KOPT-K1 (cell line): Measurements from ENCODE around the gene TSC1.

Source experiments
- H3K27ac ChIP-seq: fragments of 200-600 bp; sonication (generic); 2 replicates; pipeline ENCODE4 v1.5.1; 2016; ENCODE audit warnings: antibody characterized with exemption, mild to moderate bottlenecking, low read depth, low read length; ENCODE audit not compliant: poor library complexity, severe bottlenecking
- H3K36me3 ChIP-seq: fragments of 200-600 bp; sonication (generic); 2 replicates; pipeline ENCODE4 v1.5.1; 2017; ENCODE audit warnings: antibody characterized with exemption, mild to moderate bottlenecking, low read length, moderate library complexity; ENCODE audit not compliant: insufficient read depth
- H3K9me3 ChIP-seq: fragments of 200-600 bp; sonication (generic); 2 replicates; pipeline ENCODE4 v1.5.1; 2017; ENCODE audit warnings: antibody characterized with exemption, low read length, mild to moderate bottlenecking; ENCODE audit not compliant: insufficient read depth, poor library complexity, severe bottlenecking

TSC1 gene

DNA sequence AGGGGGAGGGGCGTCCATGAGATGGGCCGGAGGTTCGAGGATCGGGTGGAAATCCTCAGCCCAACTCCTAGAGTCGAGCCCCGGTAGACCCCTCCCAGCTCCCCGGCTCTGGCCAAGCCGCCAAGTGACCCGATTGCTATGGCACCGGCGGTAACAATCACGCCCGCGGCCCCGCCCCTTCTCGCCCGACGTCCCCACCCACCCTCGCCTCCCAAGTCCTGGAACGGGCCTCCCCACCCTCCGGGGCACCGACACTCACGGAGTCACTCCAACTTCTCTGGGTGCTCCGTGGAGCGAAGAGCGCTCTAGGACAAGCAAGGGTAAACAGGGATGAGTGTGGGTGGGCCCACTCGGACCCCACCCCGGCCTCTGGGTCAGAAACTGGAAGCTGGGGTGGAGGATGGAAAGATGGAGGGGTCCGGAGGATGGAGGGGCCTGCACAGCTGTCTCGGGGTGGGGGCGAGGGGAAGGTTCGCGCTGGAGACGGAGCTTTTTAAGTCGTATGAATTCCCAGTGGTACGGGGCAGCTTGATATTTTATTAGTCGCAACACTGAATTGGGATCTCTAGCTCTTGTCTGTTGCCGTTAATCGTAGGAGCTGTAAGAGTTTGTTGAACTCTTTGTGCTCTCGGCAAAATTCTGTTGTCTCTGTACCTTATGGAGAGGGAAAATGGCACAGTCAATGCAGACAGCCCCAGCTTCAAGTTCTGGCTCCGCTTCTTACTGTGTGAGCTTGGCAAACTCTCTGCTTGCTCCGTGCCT, 65.5 kb downstream of the TSC1 start, which contains the start of gene SPACA9:
SPACA9 (plus strand) TSS at position 204 of the 762 bp plus-strand sequence. CDS start 5,050 bp downstream, outside the sequence.
- H3K9me3 ChIP-seq, result no peaks in the 10 kb centered on the region
- peak within 1 kb of the TSS; percentile 88 for H3K27ac ChIP-seq

DNA sequence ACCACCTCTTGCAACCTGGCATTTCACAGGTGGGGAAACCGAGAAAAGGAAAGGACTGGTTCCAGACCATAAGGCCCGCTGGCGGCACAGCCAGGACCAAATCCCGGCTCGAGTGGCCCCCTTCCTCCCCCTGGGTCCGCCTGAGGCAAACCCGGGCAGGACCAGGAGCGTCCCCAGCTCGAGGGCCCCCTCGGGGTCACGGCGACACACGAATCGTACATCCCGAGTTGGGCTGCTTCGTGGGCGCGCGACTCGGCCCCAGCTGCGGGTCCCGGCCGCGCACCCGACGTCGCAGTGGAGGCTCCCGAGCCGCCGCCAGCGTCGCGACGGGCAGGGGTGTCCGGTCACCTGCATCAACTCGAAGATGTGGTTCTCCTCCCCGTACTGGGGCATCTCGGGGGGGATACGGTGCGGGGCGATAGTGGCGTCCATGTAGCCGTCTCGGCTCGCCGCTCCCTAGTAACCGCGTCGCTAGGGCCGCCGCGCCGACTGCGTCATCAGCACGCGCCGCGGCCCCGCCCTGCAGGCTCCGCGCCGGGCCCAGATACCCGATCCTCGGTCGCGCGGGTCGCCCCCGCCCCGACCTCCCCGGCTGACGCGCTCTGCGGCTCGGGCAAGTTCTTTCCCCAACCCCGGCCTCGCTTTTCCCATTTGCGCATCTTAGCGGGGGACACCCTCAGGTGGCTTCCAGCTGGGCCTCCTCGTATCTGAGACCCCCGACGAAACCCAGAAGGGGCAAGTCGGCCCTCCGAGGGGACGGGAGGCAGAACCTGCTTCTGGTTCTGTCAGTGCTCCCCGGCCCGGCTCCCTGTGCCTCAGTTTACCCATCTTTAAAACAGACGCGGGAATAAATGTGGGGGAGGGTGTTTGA, 66.4 kb downstream of the TSC1 start, which contains the start of gene AK8:
AK8 (minus strand) TSS at position 461 of the 871 bp plus-strand sequence; CDS start at position 432, 29 bp downstream.
- Histone ChIP-seq H3K36me3 (no peaks in the 10 kb centered on the region), H3K9me3 (no peaks in the 10 kb centered on the region), H3K27ac (peak within 1 kb of the TSS; percentile 88)

More for the DNA sequence above, 65.5 kb downstream of the TSC1 start, which contains the start of gene SPACA9:
- H3K36me3 ChIP-seq, result 0 out of 2 replicates have a peak, but pooled peaks cover 1% of the 10 kb centered on the region

- Histone ChIP-seq H3K36me3 (no peaks in the 10 kb centered on the region), H3K9me3 (no peaks in the 10 kb centered on the region), H3K27ac (peak overlapping the region; percentile 88)
Measured at GRCh38 chr9:132877458-132877823, 67.0 kb downstream of the TSC1 start.

- no peak overlapping the region for H3K27ac ChIP-seq
- H3K36me3 ChIP-seq, result no peaks in the 10 kb centered on the region
- no peaks in the 10 kb centered on the region for H3K9me3 ChIP-seq
Measured at GRCh38 chr9:132876849-132877248, 67.6 kb downstream of the TSC1 start.

GRCh38 chr9:132875159-132875558, 69.3 kb downstream of the TSC1 start:
- H3K27ac ChIP-seq, result no peak overlapping the region
- no peaks in the 10 kb centered on the region for H3K9me3 ChIP-seq
- H3K36me3 ChIP-seq, result no peaks in the 10 kb centered on the region

- Histone ChIP-seq H3K36me3 (no peaks in the 10 kb centered on the region), H3K9me3 (no peaks in the 10 kb centered on the region), H3K27ac (peak overlapping the region; percentile 34)
Measured at GRCh38 chr9:132873403-132873802, 71.0 kb downstream of the TSC1 start.

DNA sequence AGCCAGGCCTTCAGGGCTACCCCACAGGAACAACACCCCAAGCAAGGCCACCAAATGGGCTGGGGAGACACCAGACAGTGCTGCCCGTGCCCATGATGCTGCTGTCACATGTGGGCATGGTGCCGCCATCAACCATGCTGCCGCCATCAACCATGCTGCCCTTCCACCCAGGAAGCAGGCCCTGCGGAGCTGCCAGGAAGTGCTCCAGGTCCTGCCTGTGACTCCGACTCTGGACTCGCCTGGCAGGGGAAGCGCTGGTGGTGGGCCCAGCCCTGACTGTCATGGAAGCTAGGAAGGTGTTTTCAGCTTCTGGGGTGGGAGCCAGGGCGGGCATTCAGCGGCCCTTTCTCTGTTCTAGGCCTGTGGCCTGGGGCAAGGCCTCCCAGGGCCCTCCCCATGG, 75.2 kb downstream of the TSC1 start:
- Histone ChIP-seq H3K36me3 (no peaks in the 10 kb centered on the region), H3K27ac (no peak overlapping the region), H3K9me3 (no peaks in the 10 kb centered on the region)

- no peaks in the 10 kb centered on the region for H3K9me3 ChIP-seq
- no peaks in the 10 kb centered on the region for H3K36me3 ChIP-seq
- H3K27ac ChIP-seq, result no peak overlapping the region
Measured at GRCh38 chr9:132866898-132867297, 77.5 kb downstream of the TSC1 start.

GRCh38 chr9:132864691-132865090, 79.7 kb downstream of the TSC1 start:
- Histone ChIP-seq H3K9me3 (no peaks in the 10 kb centered on the region), H3K27ac (peak overlapping the region; percentile 85), H3K36me3 (no peaks in the 10 kb centered on the region)

GRCh38 chr9:132864277-132864676, 80.1 kb downstream of the TSC1 start:
- H3K9me3 ChIP-seq, result no peaks in the 10 kb centered on the region
- peak overlapping the region; percentile 85 for H3K27ac ChIP-seq

GRCh38 chr9:132863096-132863495, 81.3 kb downstream of the TSC1 start:
- H3K27ac ChIP-seq, result peak overlapping the region; percentile 85
- no peaks in the 10 kb centered on the region for H3K36me3 ChIP-seq
- no peaks in the 10 kb centered on the region for H3K9me3 ChIP-seq

More at GRCh38 chr9:132864277-132864676, 80.1 kb downstream of the TSC1 start:
- H3K36me3 ChIP-seq, result no peaks in the 10 kb centered on the region

GRCh38 chr9:132862533-132862932, 81.9 kb downstream of the TSC1 start:
- no peaks in the 10 kb centered on the region for H3K9me3 ChIP-seq
- no peaks in the 10 kb centered on the region for H3K36me3 ChIP-seq

GRCh38 chr9:132861666-132862065, 82.8 kb downstream of the TSC1 start:
- Histone ChIP-seq H3K9me3 (no peaks in the 10 kb centered on the region), H3K36me3 (no peaks in the 10 kb centered on the region), H3K27ac (peak overlapping the region; percentile 85)

More at GRCh38 chr9:132862533-132862932, 81.9 kb downstream of the TSC1 start:
- peak overlapping the region; percentile 85 for H3K27ac ChIP-seq

- peak overlapping the region; percentile 85 for H3K27ac ChIP-seq
- H3K36me3 ChIP-seq, result no peaks in the 10 kb centered on the region
- no peaks in the 10 kb centered on the region for H3K9me3 ChIP-seq
Measured at GRCh38 chr9:132858751-132859150, 85.7 kb downstream of the TSC1 start.
